BLaER1 treated with 17β-estradiol and CSF1 and Interleukin-3, amounts not matched to agents 10 nM and 100 nM (cell line): ENCODE results near the gene KNG1.

ENCODE experiments used
- H3K27ac ChIP-seq, 11 experiments: shearing (Covaris generic); formaldehyde crosslinking; 2 replicates each; pipeline ENCODE4 v1.8.1; 2022
- H3K27me3 ChIP-seq, 11 experiments: shearing (Covaris generic); formaldehyde crosslinking; 2 replicates each; pipeline ENCODE4 v1.8.1; 2022
- H3K36me3 ChIP-seq, 11 experiments: shearing (Covaris generic); formaldehyde crosslinking; 2 replicates each; pipeline ENCODE4 v1.8.1; 2022
- H3K4me1 ChIP-seq, 10 experiments: shearing (Covaris generic); formaldehyde crosslinking; 2 replicates each; pipeline ENCODE4 v1.8.1; 2022
- H3K4me2 ChIP-seq, 11 experiments: shearing (Covaris generic); formaldehyde crosslinking; 2 replicates each; pipeline ENCODE4 v1.8.1; 2022
- H3K4me3 ChIP-seq, 10 experiments: shearing (Covaris generic); formaldehyde crosslinking; 2 replicates each; pipeline ENCODE4 v1.8.1; 2022
- H3K9ac ChIP-seq, 11 experiments: shearing (Covaris generic); formaldehyde crosslinking; 2 replicates each; pipeline ENCODE4 v1.8.1; 2022
- H3K9me3 ChIP-seq, 11 experiments: shearing (Covaris generic); formaldehyde crosslinking; replicated peaks in 1 of 11; 2 replicates each; pipeline ENCODE4 v1.8.1; 2022
- H4K20me1 ChIP-seq, 11 experiments: shearing (Covaris generic); formaldehyde crosslinking; 2 replicates each; pipeline ENCODE4 v1.8.1; 2022
- Cebpa-rat ChIP-seq, 11 experiments: shearing (Covaris generic); IDR thresholded peaks; 2 replicates each; pipeline ENCODE4 v1.8.1; 2022

KNG1 gene

DNA sequence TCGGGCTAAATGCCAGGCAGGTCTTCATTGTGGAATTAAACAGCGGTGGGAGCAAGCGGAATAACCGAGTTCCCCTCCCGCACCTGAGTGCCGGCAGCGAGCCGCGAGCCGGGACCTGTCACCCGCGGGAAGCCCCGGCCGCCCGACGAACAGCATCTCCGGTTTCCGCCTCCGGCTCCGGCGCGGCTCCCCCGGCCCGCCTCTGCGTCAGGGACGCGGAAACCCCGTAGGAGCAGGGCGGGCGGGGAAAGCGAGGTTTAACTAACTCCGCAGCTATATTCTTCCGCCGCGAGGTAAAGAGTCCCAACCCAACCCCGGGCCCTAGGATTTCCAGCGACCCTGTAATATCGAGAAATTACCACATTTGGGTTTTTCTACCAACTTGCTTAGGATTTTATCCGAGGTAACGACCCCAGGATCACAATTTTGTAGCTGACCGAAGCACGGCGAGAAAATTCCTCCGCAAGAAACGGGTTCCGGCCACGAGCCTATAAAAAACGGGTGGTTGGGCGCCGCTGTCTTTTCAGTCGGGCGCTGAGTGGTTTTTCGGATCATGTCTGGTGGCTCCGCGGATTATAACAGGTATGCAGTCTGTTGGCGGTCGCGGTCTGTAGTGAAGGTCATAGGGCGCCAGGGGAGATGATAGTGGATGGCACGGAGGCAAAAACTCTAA is 66.0 kb downstream of the KNG1 start, which contains the start of gene EIF4A2:
Gene EIF4A2, plus strand, starts transcription at position 520 of the 673 bp plus-strand sequence. Its CDS starts 34 bp downstream, at position 554.
- Histone ChIP-seq H3K27me3 (no peaks in the 10 kb centered on the region), H3K9me3 (peaks cover 0 to 9% (median 0%) of the 10 kb centered on the region in 11 experiments; a peak in 4 of 22 replicates), H3K9ac (peak within 1 kb of the TSS; percentile 94 to 100 (median 99)), H3K4me3 (peak within 1 kb of the TSS; percentile 88 to 99 (median 94)), H4K20me1 (peaks cover 45 to 48% (median 46%) of the 10 kb centered on the region in 11 experiments), H3K4me2 (peak within 1 kb of the TSS; percentile 86 to 98 (median 94)), H3K36me3 (peaks cover 42 to 45% (median 44%) of the 10 kb centered on the region in 11 experiments), H3K4me1 (peaks cover 32 to 40% (median 35%) of the 10 kb centered on the region in 10 experiments), H3K27ac (peak within 1 kb of the TSS; percentile 96 to 100 (median 100))
- TF ChIP-seq Cebpa-rat (IDR thresholded peaks at IDR 0.05), result no peak

DNA sequence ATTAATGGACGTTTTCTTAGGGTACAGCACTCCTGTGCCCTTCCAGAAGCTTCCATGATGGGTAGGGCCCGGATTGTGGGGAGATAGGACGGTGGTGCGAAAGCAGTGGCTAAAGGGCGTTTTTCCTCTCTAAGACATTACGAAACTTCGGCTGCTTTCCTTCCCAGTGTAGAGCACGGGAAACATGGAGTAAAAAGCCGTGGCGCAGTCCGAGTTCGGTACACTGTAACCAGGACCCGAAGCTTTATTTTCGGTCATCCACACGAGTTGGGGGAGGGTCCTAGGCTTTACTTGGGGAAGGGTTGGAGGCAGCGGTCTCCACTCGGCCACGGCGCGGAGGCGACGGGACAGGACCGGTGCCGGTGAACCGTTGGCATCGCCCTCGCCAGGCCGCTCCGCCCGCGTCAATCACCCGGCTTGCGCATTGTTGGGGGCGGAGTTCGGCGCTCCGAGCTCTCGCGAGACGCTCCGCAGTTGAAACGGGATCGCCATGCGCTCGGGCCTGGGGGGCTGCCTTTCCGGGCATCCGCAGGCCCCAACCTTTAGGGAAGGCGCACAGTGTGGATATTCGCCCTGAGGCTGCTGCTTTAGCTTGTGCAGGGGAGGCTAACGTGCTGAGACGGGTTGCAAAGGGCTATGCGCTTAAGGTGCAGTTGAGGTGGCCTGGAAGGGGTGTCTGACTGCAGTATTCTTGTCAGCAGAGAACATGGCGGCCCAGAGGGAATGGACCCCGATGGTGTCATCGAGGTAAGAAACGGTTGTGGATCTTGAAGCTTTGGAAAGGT is 66.8 kb downstream of the KNG1 start:
- peaks cover 52 to 55% (median 53%) of the 10 kb centered on the region in 11 experiments for H4K20me1 ChIP-seq

DNA sequence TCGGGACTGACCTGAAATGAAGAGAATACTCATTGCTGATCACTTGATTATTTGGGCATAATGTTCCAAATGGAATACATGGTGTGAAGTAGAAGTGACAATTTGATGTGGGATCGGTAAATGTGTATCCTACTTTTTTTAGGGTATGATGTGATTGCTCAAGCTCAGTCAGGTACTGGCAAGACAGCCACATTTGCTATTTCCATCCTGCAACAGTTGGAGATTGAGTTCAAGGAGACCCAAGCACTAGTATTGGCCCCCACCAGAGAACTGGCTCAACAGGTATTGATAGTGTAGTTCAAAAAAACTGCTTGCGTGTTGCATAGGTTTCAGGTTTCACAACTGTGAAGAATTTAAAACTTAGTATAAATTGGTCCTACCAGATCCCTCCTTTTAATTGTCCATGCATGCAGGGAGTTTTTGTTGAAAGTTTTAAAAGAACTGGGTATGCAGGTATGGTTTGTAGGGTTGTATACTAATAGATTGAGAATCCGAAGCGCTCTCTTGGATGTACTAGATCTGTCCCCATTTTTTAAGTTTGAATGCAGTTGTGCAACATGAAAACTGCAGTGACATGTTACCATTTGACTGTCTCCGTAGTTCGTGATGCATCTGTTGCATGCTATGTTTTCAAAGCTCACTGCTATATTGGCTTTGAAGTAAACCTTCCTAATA is 67.8 kb downstream of the KNG1 start:
- H3K27me3 ChIP-seq, result no peaks in the 10 kb centered on the region
- H3K4me1 ChIP-seq, result peaks cover 32 to 49% (median 42%) of the 10 kb centered on the region in 10 experiments
- H3K4me3 ChIP-seq, result peak overlapping the region; percentile 88 to 99 (median 94)
- peak overlapping the region; percentile 81 to 98 (median 94) for H3K4me2 ChIP-seq
- peak overlapping the region; percentile 94 to 100 (median 99) for H3K9ac ChIP-seq
- peaks cover 58 to 62% (median 61%) of the 10 kb centered on the region in 11 experiments for H3K36me3 ChIP-seq
- TF ChIP-seq Cebpa-rat (IDR thresholded peaks at IDR 0.05), result no peak
- H4K20me1 ChIP-seq, result peaks cover 63 to 65% (median 64%) of the 10 kb centered on the region in 11 experiments
- peaks cover 0 to 9% (median 0%) of the 10 kb centered on the region in 11 experiments; a peak in 4 of 22 replicates for H3K9me3 ChIP-seq
- peak overlapping the region in 10 of 11 experiments; percentile 96 to 100 (median 100); a peak in 21 of 22 replicates for H3K27ac ChIP-seq

More for the DNA sequence above, 66.8 kb downstream of the KNG1 start:
- H3K4me3 ChIP-seq, result peak overlapping the region; percentile 88 to 99 (median 94)
- H3K9me3 ChIP-seq, result peaks cover 0 to 9% (median 0%) of the 10 kb centered on the region in 11 experiments; a peak in 4 of 22 replicates
- H3K4me2 ChIP-seq, result peak overlapping the region; percentile 81 to 98 (median 94)
- peak overlapping the region; percentile 94 to 100 (median 99) for H3K9ac ChIP-seq
- peak overlapping the region; percentile 96 to 100 (median 100) for H3K27ac ChIP-seq
- no peak for TF ChIP-seq Cebpa-rat (IDR thresholded peaks at IDR 0.05)
- peaks cover 49 to 52% (median 51%) of the 10 kb centered on the region in 11 experiments for H3K36me3 ChIP-seq
- no peaks in the 10 kb centered on the region for H3K27me3 ChIP-seq
- peaks cover 32 to 46% (median 40%) of the 10 kb centered on the region in 10 experiments for H3K4me1 ChIP-seq

DNA sequence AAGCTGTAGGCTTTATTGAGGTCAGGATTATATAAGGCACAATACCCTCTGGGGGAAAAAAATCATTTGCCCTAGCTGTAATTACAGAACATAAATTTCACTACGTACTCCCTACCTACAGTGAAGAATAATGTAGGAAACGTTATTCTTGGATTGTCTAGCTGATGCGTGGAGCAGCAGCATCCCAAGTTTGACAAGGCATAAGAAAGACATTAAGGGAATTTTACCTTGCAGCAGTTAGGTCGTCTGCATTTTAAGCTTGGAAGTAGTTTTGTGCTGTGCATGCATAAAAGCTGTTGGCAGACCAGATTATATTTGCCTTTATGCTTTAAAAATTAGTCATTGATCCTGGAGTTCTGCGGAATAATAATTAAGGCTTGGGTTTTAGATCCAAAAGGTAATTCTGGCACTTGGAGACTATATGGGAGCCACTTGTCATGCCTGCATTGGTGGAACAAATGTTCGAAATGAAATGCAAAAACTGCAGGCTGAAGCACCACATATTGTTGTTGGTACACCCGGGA is 68.4 kb downstream of the KNG1 start:
- no peak for TF ChIP-seq Cebpa-rat (IDR thresholded peaks at IDR 0.05)
- peaks cover 67 to 71% (median 70%) of the 10 kb centered on the region in 11 experiments for H4K20me1 ChIP-seq

DNA sequence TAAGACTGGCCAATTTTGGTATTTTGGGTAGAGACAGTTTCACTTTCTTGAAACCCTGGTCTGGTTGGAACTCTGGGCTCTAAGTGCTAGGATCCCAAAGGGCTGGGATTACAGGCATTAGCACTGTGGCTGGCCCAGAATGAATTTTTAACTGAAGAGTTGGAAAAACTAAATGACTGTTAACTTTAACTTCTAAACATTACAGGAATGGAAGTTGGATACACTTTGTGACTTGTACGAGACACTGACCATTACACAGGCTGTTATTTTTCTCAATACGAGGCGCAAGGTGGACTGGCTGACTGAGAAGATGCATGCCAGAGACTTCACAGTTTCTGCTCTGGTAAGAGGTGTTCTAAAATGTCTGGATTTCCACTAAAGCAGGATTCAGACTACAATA is 69.8 kb downstream of the KNG1 start:
- Histone ChIP-seq H3K9me3 (peaks cover 0 to 9% (median 0%) of the 10 kb centered on the region in 11 experiments; a peak in 4 of 22 replicates), H3K4me2 (peak overlapping the region; percentile 81 to 98 (median 94)), H3K27ac (peak overlapping the region in 8 of 11 experiments; percentile 0 to 100 (median 16); a peak in 9 of 22 replicates), H4K20me1 (peaks cover 76 to 84% (median 81%) of the 10 kb centered on the region in 11 experiments), H3K36me3 (peaks cover 64 to 79% (median 70%) of the 10 kb centered on the region in 11 experiments), H3K9ac (peak overlapping the region; percentile 94 to 100 (median 99)), H3K4me3 (peak overlapping the region; percentile 88 to 99 (median 94); a peak in 16 of 20 replicates), H3K4me1 (peaks cover 30 to 61% (median 47%) of the 10 kb centered on the region in 10 experiments), H3K27me3 (no peaks in the 10 kb centered on the region)
- no peak for TF ChIP-seq Cebpa-rat (IDR thresholded peaks at IDR 0.05)

More for the DNA sequence above, 68.4 kb downstream of the KNG1 start:
- no peaks in the 10 kb centered on the region for H3K27me3 ChIP-seq
- peak overlapping the region; percentile 88 to 99 (median 94) for H3K4me3 ChIP-seq
- peak overlapping the region; percentile 81 to 98 (median 94) for H3K4me2 ChIP-seq
- peaks cover 0 to 9% (median 0%) of the 10 kb centered on the region in 11 experiments; a peak in 4 of 22 replicates for H3K9me3 ChIP-seq
- peaks cover 64 to 68% (median 66%) of the 10 kb centered on the region in 11 experiments for H3K36me3 ChIP-seq
- H3K4me1 ChIP-seq, result peaks cover 32 to 54% (median 43%) of the 10 kb centered on the region in 10 experiments
- H3K9ac ChIP-seq, result peak overlapping the region; percentile 94 to 100 (median 99)
- peak overlapping the region in 9 of 11 experiments; percentile 96 to 100 (median 99); a peak in 17 of 22 replicates for H3K27ac ChIP-seq

DNA sequence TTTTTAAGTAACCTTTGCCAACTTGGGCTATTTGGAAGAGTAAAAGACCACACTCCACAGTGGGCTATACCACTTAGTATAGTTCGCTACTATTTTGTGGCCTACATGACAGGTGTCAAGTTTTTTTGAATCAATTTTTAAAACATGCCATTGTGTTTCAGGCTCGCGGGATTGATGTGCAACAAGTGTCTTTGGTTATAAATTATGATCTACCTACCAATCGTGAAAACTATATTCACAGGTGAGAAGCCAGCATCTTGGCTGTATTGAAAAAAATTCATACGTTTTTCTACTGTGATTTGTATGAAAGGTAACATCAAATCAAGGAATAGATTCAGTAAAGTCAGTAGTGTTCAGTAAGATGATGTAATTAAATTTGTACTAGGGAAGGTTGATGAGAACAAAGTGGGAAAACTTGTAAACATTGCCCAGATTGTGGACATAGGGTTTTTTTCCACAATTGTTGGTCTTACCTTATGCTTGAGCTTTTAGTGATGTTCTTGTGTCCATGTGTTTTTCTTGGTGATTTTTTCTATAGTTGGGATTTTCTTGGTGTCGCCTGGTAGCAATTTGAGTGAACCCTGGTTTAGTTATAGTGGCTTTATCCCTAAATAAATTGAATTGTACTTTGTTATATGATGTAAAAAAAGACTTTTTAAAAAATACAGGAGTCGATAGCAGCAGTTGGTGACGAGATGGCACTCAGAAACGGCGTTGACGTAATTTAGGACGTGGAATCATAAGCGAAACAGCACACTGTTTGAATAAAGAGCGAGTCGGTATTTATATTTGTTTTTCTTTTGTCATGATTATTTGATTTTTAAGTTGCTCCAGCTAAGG is 70.7 kb downstream of the KNG1 start:
- Histone ChIP-seq H3K36me3 (peaks cover 64 to 88% (median 77%) of the 10 kb centered on the region in 11 experiments), H3K9me3 (peaks cover 0 to 9% (median 0%) of the 10 kb centered on the region in 11 experiments; a peak in 4 of 22 replicates), H3K4me3 (peak overlapping the region in 9 of 10 experiments; percentile 88 to 99 (median 94); a peak in 16 of 20 replicates), H4K20me1 (peaks cover 76 to 85% (median 81%) of the 10 kb centered on the region in 11 experiments), H3K4me1 (peaks cover 22 to 60% (median 47%) of the 10 kb centered on the region in 10 experiments), H3K9ac (peak overlapping the region; percentile 94 to 100 (median 99); a peak in 17 of 22 replicates), H3K27ac (peak overlapping the region in 3 of 11 experiments; percentile 24 to 100 (median 99); a peak in 6 of 22 replicates), H3K4me2 (peak overlapping the region; percentile 81 to 98 (median 94)), H3K27me3 (no peaks in the 10 kb centered on the region)
- TF ChIP-seq Cebpa-rat (IDR thresholded peaks at IDR 0.05), result no peak
